ENCODE data around the gene MGAT1.
"Not testable (repeated sequence)": the region's sequence is repeated elsewhere in the genome, so short reads cannot be mapped to it uniquely, and the experiment has no call there.

The MGAT1 gene

GRCh38 chr5:180775624-180776023 lies 27.0 kb downstream of the MGAT1 start:
- H3K4me3 ChIP-seq (replicated peaks in 1 of 2; ENCODE audit: low read depth in 2 of 2, low read length in 2 of 2), result no peak overlapping the region
- TF ChIP-seq CTCF (IDR thresholded peaks at IDR 0.05; ENCODE audit: low read depth, low read length), result no peak
- DNase-seq (ENCODE audit: low read depth in 2 of 2), result no peak

DNA sequence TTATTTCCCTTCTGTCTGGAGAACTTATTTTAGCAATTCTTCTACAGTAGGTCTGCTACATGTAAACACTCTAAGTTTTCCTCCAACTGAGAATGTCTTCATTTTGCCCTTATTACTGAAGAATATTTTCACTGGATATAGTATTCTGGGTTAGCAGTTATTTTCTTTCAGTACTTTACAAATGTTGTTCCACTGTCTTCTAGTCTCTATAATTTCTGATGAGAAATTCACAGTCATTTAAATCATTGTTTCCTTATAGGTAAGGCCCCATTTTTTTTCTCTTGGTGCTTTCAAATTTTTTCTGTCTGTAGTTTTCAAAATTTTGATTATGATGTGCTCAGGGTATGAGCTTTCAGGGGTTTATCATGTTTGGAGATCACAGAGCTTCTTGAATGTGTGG lies 30.8 kb downstream of the MGAT1 start:
- no peak overlapping the region for H3K4me3 ChIP-seq (replicated peaks in 1 of 2; ENCODE audit: low read depth in 2 of 2, low read length in 2 of 2)
- no peak for DNase-seq (ENCODE audit: low read depth in 2 of 2)
- TF ChIP-seq CTCF (IDR thresholded peaks at IDR 0.05; ENCODE audit: low read depth, low read length), result no peak

- no peak for DNase-seq (ENCODE audit: low read depth in 2 of 2)
- no peak overlapping the region for H3K4me3 ChIP-seq (replicated peaks in 1 of 2; ENCODE audit: low read depth in 2 of 2, low read length in 2 of 2)
- TF ChIP-seq CTCF (IDR thresholded peaks at IDR 0.05; ENCODE audit: low read depth, low read length), result no peak
Measured at GRCh38 chr5:180769821-180770220, 32.8 kb downstream of the MGAT1 start.

- no peak overlapping the region for H3K4me3 ChIP-seq (replicated peaks in 1 of 2; ENCODE audit: low read depth in 2 of 2, low read length in 2 of 2)
- no peak for DNase-seq (ENCODE audit: low read depth in 2 of 2)
- no peak for TF ChIP-seq CTCF (IDR thresholded peaks at IDR 0.05; ENCODE audit: low read depth, low read length)
Measured at GRCh38 chr5:180755601-180756000, 47.0 kb downstream of the MGAT1 start.

DNA sequence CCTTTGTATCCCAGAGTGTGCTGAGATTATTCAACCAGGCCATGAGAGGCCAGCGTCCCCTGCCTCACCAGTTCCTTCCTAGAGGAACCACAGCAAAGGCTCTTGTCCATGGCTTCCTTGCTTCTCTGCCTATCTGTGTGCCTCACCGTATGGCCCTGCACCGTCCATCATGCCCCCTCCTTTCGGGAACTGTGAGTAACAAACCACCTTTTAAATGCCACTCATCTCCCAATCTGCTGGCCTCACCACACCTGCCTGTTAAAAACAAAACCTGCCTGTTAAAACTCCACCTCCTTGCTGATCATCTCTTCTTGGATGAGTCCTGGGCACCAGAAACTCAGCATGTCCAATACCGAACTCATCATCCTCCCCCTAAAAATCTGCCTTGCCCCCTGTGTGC lies 58.4 kb downstream of the MGAT1 start:
- DNase-seq (ENCODE audit: low read depth in 2 of 2), result no peak
- no peak for TF ChIP-seq CTCF (IDR thresholded peaks at IDR 0.05; ENCODE audit: low read depth, low read length)

GRCh38 chr5:180742727-180743126 lies 59.9 kb downstream of the MGAT1 start:
- no peak for DNase-seq (ENCODE audit: low read depth in 2 of 2)
- H3K4me3 ChIP-seq (replicated peaks in 1 of 2; ENCODE audit: low read depth in 2 of 2, low read length in 2 of 2), result no peak overlapping the region
- TF ChIP-seq CTCF (IDR thresholded peaks at IDR 0.05; ENCODE audit: low read depth, low read length), result no peak

More for the DNA sequence above, 58.4 kb downstream of the MGAT1 start:
- no peak overlapping the region for H3K4me3 ChIP-seq (replicated peaks in 1 of 2; ENCODE audit: low read depth in 2 of 2, low read length in 2 of 2)

DNA sequence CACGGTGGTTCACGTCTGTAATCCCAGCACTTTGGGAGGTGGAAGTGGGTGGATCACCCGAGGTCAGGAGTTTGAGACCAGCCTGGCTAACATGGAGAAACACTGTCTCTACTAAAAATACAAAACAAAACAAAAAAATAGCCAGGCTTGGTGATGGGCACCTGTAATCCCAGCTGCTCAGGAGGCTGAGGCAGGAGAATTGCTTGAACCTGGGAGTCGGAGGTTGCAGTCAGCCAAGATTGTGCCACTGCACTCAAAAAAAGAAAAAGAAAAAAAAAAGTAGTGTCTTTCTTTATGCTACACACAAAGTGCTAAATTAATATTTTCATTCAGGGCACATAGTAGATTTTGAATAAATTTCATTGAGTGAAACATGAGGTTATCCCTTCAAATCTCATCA lies 61.7 kb downstream of the MGAT1 start:
- DNase-seq (ENCODE audit: low read depth in 2 of 2), result not testable (repeated sequence)

More for the DNA sequence above, 61.7 kb downstream of the MGAT1 start:
- not testable (repeated sequence) for H3K4me3 ChIP-seq (replicated peaks in 1 of 2; ENCODE audit: low read depth in 2 of 2, low read length in 2 of 2)
